HEK293 (cell line): ENCODE results near the gene PLA2G4A.

Experiments used
- CTCF ChIA-PET: fragments of 350-600 bp; formaldehyde crosslinking; extraction: SDS; loops from one replicate; lab custom pipeline; 2021; ENCODE audit warnings: antibody characterized with exemption; lab: Yijun Ruan, JAX
- POLR2A ChIA-PET: fragments of 300-600 bp; formaldehyde crosslinking; extraction: SDS; loops from one replicate; lab custom pipeline; 2020; ENCODE audit warnings: antibody characterized with exemption, inconsistent platforms; lab: Yijun Ruan, JAX
- H3K27ac ChIP-seq: fragments of 200-500 bp; sonication (Bioruptor generic); 2 replicates; pipeline ENCODE4 v1.5.1; 2014; ENCODE audit warnings: low read depth, low read length, control low read depth, inconsistent platforms; ENCODE audit errors: extremely low read depth
- H3K36me3 ChIP-seq, 2 experiments: fragments of 200-500 bp in 1 of 2; sonication (Bioruptor generic) in 1 of 2; 1 replicate in 1 of 2; 2 replicates in 1 of 2; pipeline ENCODE4 v1.5.1; 2014 to 2017; ENCODE audit warnings: inconsistent platforms in 2 of 2, low read length in 2 of 2; ENCODE audit not compliant: control insufficient read depth in 2 of 2, insufficient read depth in 1 of 2
- H3K4me1 ChIP-seq: fragments of 200-500 bp; sonication (Bioruptor generic); 2 replicates; pipeline ENCODE4 v1.5.1; 2014; ENCODE audit warnings: mild to moderate bottlenecking, low read length, inconsistent platforms; ENCODE audit not compliant: control insufficient read depth, insufficient read depth
- H3K4me3 ChIP-seq: 2 replicates; pipeline ENCODE4 v1.5.1; 2011; ENCODE audit warnings: low read depth, mild to moderate bottlenecking, control low read depth, low read length, moderate library complexity
- H3K9me3 ChIP-seq: fragments of 200-500 bp; sonication (Bioruptor generic); 2 replicates; pipeline ENCODE4 v1.5.1; 2014; ENCODE audit warnings: low read depth, low read length, inconsistent platforms; ENCODE audit not compliant: control insufficient read depth, insufficient read depth
- GLIS1 ChIP-seq: fragments of 450-650 bp; formaldehyde crosslinking; IDR thresholded peaks from 2 replicates; pipeline ENCODE4 v1.5.1; 2016; ENCODE audit warnings: missing biosample characterization, missing genetic modification characterization
- MEIS1 ChIP-seq: sonication (generic); formaldehyde crosslinking; IDR thresholded peaks from 2 replicates; pipeline ENCODE4 v1.8.1; 2022; ENCODE audit warnings: missing genetic modification reagents, mild to moderate bottlenecking, borderline replicate concordance
- OVOL3 ChIP-seq: fragments of 450-650 bp; formaldehyde crosslinking; IDR thresholded peaks from 2 replicates; pipeline ENCODE4 v1.5.1; 2016; ENCODE audit warnings: missing biosample characterization, missing genetic modification characterization
- REPIN1 ChIP-seq: fragments of 450-650 bp; formaldehyde crosslinking; IDR thresholded peaks from 2 replicates; pipeline ENCODE4 v1.5.1; 2017; ENCODE audit warnings: missing biosample characterization, missing genetic modification characterization, low read depth
- ZFP37 ChIP-seq: fragments of 450-650 bp; formaldehyde crosslinking; IDR thresholded peaks from 2 replicates; pipeline ENCODE4 v1.5.1; 2016; ENCODE audit warnings: missing biosample characterization, missing genetic modification characterization
- ZNF114 ChIP-seq: fragments of 450-650 bp; formaldehyde crosslinking; IDR thresholded peaks from 2 replicates; pipeline ENCODE4 v1.5.0; 2017; ENCODE audit warnings: missing biosample characterization, missing genetic modification characterization
- ZNF121 ChIP-seq: fragments of 450-650 bp; formaldehyde crosslinking; IDR thresholded peaks from 2 replicates; pipeline ENCODE4 v1.5.1; 2016; ENCODE audit warnings: missing biosample characterization, missing genetic modification characterization
- ZNF132 ChIP-seq: fragments of 450-650 bp; formaldehyde crosslinking; IDR thresholded peaks from 2 replicates; pipeline ENCODE4 v1.5.1; 2017; ENCODE audit warnings: missing biosample characterization, missing genetic modification characterization, borderline replicate concordance
- ZNF155 ChIP-seq: fragments of 450-650 bp; formaldehyde crosslinking; IDR thresholded peaks from 2 replicates; pipeline ENCODE4 v1.5.1; 2016; ENCODE audit warnings: missing biosample characterization, missing genetic modification characterization
- ZNF214 ChIP-seq: fragments of 450-650 bp; formaldehyde crosslinking; IDR thresholded peaks from 2 replicates; pipeline ENCODE4 v1.5.1; 2017; ENCODE audit warnings: missing biosample characterization, mild to moderate bottlenecking, missing genetic modification characterization, borderline replicate concordance
- ZNF302 ChIP-seq: fragments of 450-650 bp; formaldehyde crosslinking; IDR thresholded peaks from 2 replicates; pipeline ENCODE4 v1.5.1; 2016; ENCODE audit warnings: missing biosample characterization, missing genetic modification characterization, low read depth
- ZNF366 ChIP-seq: fragments of 450-650 bp; formaldehyde crosslinking; conservative IDR thresholded peaks from 2 replicates; pipeline ENCODE4 v1.5.1; 2016; ENCODE audit warnings: missing biosample characterization, missing genetic modification characterization
- ZNF391 ChIP-seq: fragments of 450-650 bp; formaldehyde crosslinking; IDR thresholded peaks from 2 replicates; pipeline ENCODE4 v1.5.1; 2016; ENCODE audit warnings: low read depth, missing biosample characterization, missing genetic modification characterization, borderline replicate concordance
- ZNF48 ChIP-seq: fragments of 450-650 bp; formaldehyde crosslinking; IDR thresholded peaks from 2 replicates; pipeline ENCODE4 v1.5.1; 2016; ENCODE audit warnings: missing biosample characterization, missing genetic modification characterization
- ZNF501 ChIP-seq: fragments of 450-650 bp; formaldehyde crosslinking; IDR thresholded peaks from 2 replicates; pipeline ENCODE4 v1.5.1; 2016; ENCODE audit warnings: missing biosample characterization, missing genetic modification characterization
- ZNF518A ChIP-seq: fragments of 450-650 bp; formaldehyde crosslinking; conservative IDR thresholded peaks from 2 replicates; pipeline ENCODE4 v1.5.1; 2016; ENCODE audit warnings: low read depth, missing biosample characterization, missing genetic modification characterization
- ZNF529 ChIP-seq: fragments of 450-650 bp; formaldehyde crosslinking; IDR thresholded peaks from 2 replicates; pipeline ENCODE4 v1.5.1; 2017; ENCODE audit warnings: missing genetic modification characterization, missing biosample characterization; ENCODE audit not compliant: insufficient replicate concordance
- ZNF548 ChIP-seq: fragments of 450-650 bp; formaldehyde crosslinking; IDR thresholded peaks from 2 replicates; pipeline ENCODE4 v1.5.1; 2016; ENCODE audit warnings: missing biosample characterization, missing genetic modification characterization
- ZNF560 ChIP-seq: fragments of 450-650 bp; formaldehyde crosslinking; IDR thresholded peaks from 2 replicates; pipeline ENCODE4 v1.5.1; 2017; ENCODE audit warnings: missing biosample characterization, missing genetic modification characterization, borderline replicate concordance
- ZNF600 ChIP-seq: fragments of 450-650 bp; formaldehyde crosslinking; IDR thresholded peaks from 2 replicates; pipeline ENCODE4 v1.5.1; 2016; ENCODE audit warnings: missing biosample characterization, missing genetic modification characterization
- ZNF654 ChIP-seq: fragments of 450-650 bp; formaldehyde crosslinking; IDR thresholded peaks from 2 replicates; pipeline ENCODE4 v1.5.1; 2016; ENCODE audit warnings: low read depth, missing biosample characterization, missing genetic modification characterization
- ZNF747 ChIP-seq: fragments of 450-650 bp; formaldehyde crosslinking; IDR thresholded peaks from 2 replicates; pipeline ENCODE4 v1.5.1; 2016; ENCODE audit warnings: missing biosample characterization, missing genetic modification characterization
- ZNF837 ChIP-seq: fragments of 450-650 bp; formaldehyde crosslinking; IDR thresholded peaks from 2 replicates; pipeline ENCODE4 v1.5.1; 2016; ENCODE audit warnings: missing biosample characterization, missing genetic modification characterization
- TF ChIP-seq, protein P1 (sequence below): fragments of 450-650 bp; formaldehyde crosslinking; IDR thresholded peaks from 2 replicates; pipeline ENCODE4 v1.5.1; 2016; ENCODE audit warnings: missing biosample characterization, missing genetic modification characterization
- TF ChIP-seq, protein P2 (sequence below): fragments of 450-650 bp; formaldehyde crosslinking; IDR thresholded peaks from 2 replicates; pipeline ENCODE4 v1.5.1; 2016; ENCODE audit warnings: missing biosample characterization, missing genetic modification characterization

Gene PLA2G4A

GRCh38 chr1:186792870-186793581 is 35.7 kb upstream of the PLA2G4A start:
- Histone ChIP-seq H3K9me3 (no peaks in the 10 kb centered on the region), H3K36me3 (no peaks in the 10 kb centered on the region), H3K27ac (no peak overlapping the region), H3K4me3 (no peak overlapping the region), H3K4me1 (no peaks in the 10 kb centered on the region)
- no peak for TF ChIP-seq ZNF518A (tag by site-specific recombination)
- no peak for TF ChIP-seq ZNF155 (tag by site-specific recombination)
- TF ChIP-seq ZFP37 (tag by site-specific recombination): no peak
- TF ChIP-seq ZNF391 (tag by site-specific recombination): no peak
- TF ChIP-seq GLIS1 (tag by site-specific recombination): no peak
- no peak for TF ChIP-seq ZNF747 (tag by site-specific recombination)
- no peak for TF ChIP-seq ZNF132 (tag by site-specific recombination)
- no peak for TF ChIP-seq ZNF501 (tag by site-specific recombination)
- TF ChIP-seq ZNF48: no peak
- no peak for TF ChIP-seq REPIN1
- TF ChIP-seq ZNF121 (tag by site-specific recombination): no peak
- TF ChIP-seq OVOL3 (tag by site-specific recombination): no peak
- TF ChIP-seq ZNF366: no peak
- ChIA-PET CTCF (interaction anchor here (1.2 kb wide), 1 partner anchor 187 kb away, joined by 3 read pairs; no protein-coding TSS in a partner anchor), POLR2A (no interaction called here)

GRCh38 chr1:186793582-186793927 is 35.2 kb upstream of the PLA2G4A start:
- H3K4me3 ChIP-seq: no peak overlapping the region
- H3K27ac ChIP-seq: no peak overlapping the region
- POLR2A ChIA-PET: no interaction called here
- TF ChIP-seq, protein P1, sequence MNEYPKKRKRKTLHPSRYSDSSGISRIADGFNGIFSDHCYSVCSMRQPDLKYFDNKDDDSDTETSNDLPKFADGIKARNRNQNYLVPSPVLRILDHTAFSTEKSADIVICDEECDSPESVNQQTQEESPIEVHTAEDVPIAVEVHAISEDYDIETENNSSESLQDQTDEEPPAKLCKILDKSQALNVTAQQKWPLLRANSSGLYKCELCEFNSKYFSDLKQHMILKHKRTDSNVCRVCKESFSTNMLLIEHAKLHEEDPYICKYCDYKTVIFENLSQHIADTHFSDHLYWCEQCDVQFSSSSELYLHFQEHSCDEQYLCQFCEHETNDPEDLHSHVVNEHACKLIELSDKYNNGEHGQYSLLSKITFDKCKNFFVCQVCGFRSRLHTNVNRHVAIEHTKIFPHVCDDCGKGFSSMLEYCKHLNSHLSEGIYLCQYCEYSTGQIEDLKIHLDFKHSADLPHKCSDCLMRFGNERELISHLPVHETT (tag by site-specific recombination): no peak
- TF ChIP-seq ZNF837 (tag by site-specific recombination) (no peak), ZNF560 (tag by site-specific recombination) (no peak), ZNF214 (tag by site-specific recombination) (no peak), ZNF529 (tag by site-specific recombination) (no peak), ZNF654 (tag by site-specific recombination) (no peak), ZNF600 (tag by site-specific recombination) (no peak), ZNF302 (tag by site-specific recombination) (no peak), GLIS1 (tag by site-specific recombination) (no peak), ZNF548 (tag by site-specific recombination) (no peak), MEIS1 (CRISPR knock-in tag) (no peak), ZNF114 (tag by site-specific recombination) (no peak)
- TF ChIP-seq, protein P2, sequence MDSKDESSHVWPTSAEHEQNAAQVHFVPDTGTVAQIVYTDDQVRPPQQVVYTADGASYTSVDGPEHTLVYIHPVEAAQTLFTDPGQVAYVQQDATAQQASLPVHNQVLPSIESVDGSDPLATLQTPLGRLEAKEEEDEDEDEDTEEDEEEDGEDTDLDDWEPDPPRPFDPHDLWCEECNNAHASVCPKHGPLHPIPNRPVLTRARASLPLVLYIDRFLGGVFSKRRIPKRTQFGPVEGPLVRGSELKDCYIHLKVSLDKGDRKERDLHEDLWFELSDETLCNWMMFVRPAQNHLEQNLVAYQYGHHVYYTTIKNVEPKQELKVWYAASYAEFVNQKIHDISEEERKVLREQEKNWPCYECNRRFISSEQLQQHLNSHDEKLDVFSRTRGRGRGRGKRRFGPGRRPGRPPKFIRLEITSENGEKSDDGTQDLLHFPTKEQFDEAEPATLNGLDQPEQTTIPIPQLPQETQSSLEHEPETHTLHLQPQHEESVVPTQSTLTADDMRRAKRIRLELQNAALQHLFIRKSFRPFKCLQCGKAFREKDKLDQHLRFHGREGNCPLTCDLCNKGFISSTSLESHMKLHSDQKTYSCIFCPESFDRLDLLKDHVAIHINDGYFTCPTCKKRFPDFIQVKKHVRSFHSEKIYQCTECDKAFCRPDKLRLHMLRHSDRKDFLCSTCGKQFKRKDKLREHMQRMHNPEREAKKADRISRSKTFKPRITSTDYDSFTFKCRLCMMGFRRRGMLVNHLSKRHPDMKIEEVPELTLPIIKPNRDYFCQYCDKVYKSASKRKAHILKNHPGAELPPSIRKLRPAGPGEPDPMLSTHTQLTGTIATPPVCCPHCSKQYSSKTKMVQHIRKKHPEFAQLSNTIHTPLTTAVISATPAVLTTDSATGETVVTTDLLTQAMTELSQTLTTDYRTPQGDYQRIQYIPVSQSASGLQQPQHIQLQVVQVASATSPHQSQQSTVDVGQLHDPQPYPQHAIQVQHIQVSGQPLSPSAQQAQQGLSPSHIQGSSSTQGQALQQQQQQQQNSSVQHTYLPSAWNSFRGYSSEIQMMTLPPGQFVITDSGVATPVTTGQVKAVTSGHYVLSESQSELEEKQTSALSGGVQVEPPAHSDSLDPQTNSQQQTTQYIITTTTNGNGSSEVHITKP (tag by site-specific recombination): no peak
- no peaks in the 10 kb centered on the region for H3K9me3 ChIP-seq
- H3K4me1 ChIP-seq: no peaks in the 10 kb centered on the region
- H3K36me3 ChIP-seq: no peaks in the 10 kb centered on the region
- CTCF ChIA-PET: interaction anchor here (1.2 kb wide), 1 partner anchor 187 kb away, joined by 3 read pairs; no protein-coding TSS in a partner anchor
